HG02938 (cell line): Measurements from ENCODE around the gene NAPA.

ENCODE experiments used
- ATAC-seq: cut with Tn5 transposase; IDR thresholded peaks from one replicate; pipeline ENCODE4 v1.9.1; 2021; ENCODE audit warnings: mild to moderate bottlenecking, moderate library complexity; ENCODE audit not compliant: unreplicated experiment

NAPA gene

GRCh38 chr19:47464675-47465419 is 50.0 kb downstream of the NAPA start:
- no peak for ATAC-seq

- ATAC-seq: no peak
Observed at GRCh38 chr19:47461876-47462275, 53.0 kb downstream of the NAPA start.

GRCh38 chr19:47459477-47459876 is 55.4 kb downstream of the NAPA start:
- no peak for ATAC-seq

- no peak for ATAC-seq
Observed at GRCh38 chr19:47458672-47459071, 56.2 kb downstream of the NAPA start.

DNA sequence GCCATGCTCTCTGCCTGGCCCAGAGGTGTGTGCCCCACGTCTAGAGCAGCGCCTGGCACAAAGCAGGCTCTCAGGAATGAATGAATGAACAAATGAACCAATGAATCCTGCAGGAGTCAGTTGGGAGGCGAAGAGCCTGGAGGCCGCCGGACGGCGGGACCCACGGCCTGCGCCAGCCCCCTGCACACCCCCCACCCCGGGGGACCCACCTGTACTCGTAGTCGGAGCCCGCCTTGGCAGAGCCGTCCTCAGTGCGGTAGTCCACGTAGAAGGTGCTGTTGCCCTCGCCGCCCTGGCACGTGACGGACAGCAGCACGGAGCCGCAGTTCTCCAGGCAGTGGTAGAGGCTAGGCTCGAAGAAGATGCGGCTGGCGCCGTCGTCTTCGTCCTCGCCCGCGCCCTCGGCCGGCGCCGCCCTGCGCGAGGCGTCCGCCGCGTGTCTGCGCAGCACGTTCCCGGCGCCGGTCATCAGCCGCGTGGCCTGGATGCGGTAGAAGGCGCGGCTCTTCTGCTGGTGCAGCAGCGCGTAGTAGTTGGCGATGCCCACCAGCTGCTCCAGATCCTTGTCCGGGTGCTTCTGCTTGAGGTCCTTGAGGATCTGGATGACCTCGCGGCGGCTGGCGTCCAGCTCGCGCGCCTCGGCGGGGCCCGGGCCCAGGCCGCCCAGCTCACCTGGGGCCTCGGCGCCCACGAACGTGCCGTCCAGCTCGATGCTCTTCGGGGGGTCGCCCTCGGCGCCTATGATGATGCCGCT is 58.0 kb downstream of the NAPA start:
- ATAC-seq: no peak

- ATAC-seq: no peak
Observed at GRCh38 chr19:47450478-47450877, 64.4 kb downstream of the NAPA start.

DNA sequence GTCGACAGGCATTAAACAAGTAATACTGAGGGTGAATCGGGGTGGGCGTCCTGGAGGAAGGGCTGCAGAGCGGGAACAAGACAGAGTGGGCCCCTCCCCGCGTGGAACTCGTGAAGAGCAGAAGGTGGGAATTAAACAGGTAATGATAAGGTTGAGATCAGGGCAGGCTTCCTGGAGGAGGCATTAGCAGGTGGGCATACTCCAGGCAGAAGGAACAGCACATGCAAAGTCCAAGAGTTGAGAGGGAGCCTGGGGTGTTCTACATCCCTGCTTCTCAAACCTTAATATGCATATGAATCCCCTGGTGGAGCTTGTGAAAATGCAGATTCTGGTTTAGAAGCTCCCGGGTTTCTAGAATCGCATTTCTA is 66.5 kb downstream of the NAPA start:
- no peak for ATAC-seq

GRCh38 chr19:47447470-47448359 is 67.1 kb downstream of the NAPA start:
- ATAC-seq: no peak

GRCh38 chr19:47446534-47447469 is 68.1 kb downstream of the NAPA start:
- no peak for ATAC-seq

GRCh38 chr19:47445937-47446402 is 68.9 kb downstream of the NAPA start:
- no peak for ATAC-seq

GRCh38 chr19:47445527-47445926 is 69.3 kb downstream of the NAPA start:
- ATAC-seq: no peak

GRCh38 chr19:47444388-47444821 is 70.5 kb downstream of the NAPA start:
- no peak for ATAC-seq

DNA sequence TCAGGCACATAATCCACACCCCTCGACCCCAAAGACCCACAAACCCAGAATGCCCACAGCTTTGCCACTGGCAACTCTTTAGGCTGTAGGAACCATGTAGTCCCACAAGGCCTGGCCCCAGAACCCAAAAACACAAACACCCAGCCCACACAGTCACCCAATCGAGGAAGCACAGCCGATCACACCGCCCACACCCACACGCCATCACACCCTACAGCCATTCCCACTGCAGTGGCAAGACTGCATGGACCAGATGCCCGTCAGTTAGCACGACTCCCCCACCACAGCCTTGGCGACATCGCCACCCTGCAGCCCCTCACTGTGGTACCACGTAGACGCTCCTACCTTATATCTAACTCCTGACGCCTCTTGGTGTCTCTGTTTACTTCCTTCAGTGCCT is 71.5 kb downstream of the NAPA start:
- ATAC-seq: no peak

GRCh38 chr19:47438793-47439220 is 76.1 kb downstream of the NAPA start:
- no peak for ATAC-seq
